A673 (cell line): ENCODE measurements around the gene SLC66A1. TPM values are rescaled to one million over a fixed set of nuclear protein-coding genes. Genes with fewer than 3 reads are reported as not detected.

Source experiments
- BruUV-seq: library from RNA; stranded (reverse); fragments of 400-500 nt; replicated peaks from 2 replicates; lab custom pipeline; 2021; lab: Mats Ljungman, UMichigan
- CTCF ChIA-PET: fragments of 300-600 bp; sonication (Branson Sonifier 250); formaldehyde crosslinking; loops from one replicate; lab custom pipeline; 2022; ENCODE audit warnings: antibody characterized with exemption; lab: Charles Lee
- POLR2A ChIA-PET: fragments of 300-600 bp; sonication (Branson Sonifier 250); formaldehyde crosslinking; loops from one replicate; lab custom pipeline; 2022; ENCODE audit warnings: antibody characterized with exemption; ENCODE audit not compliant: low non-redundant PET; lab: Charles Lee
- DNase-seq: peaks from one replicate; pipeline ENCODE4 v3.0.0-alpha.2; 2015; ENCODE audit warnings: low spot score
- H3K27ac ChIP-seq: fragments of 200-600 bp; sonication (generic); 2 replicates; pipeline ENCODE4 v1.5.1; 2016; ENCODE audit warnings: mixed run types, low read depth, mild to moderate bottlenecking, mixed read lengths, antibody characterized with exemption, low read length; ENCODE audit not compliant: poor library complexity, severe bottlenecking
- H3K27me3 ChIP-seq: fragments of 200-600 bp; sonication (generic); replicated peaks from 2 replicates; pipeline ENCODE4 v1.6.1; 2017; ENCODE audit warnings: mixed run types, low read depth, mild to moderate bottlenecking, mixed read lengths, antibody characterized with exemption, low read length; ENCODE audit not compliant: insufficient read depth, poor library complexity
- H3K36me3 ChIP-seq: fragments of 200-600 bp; sonication (generic); 2 replicates; pipeline ENCODE4 v1.6.1; 2016; ENCODE audit warnings: mixed run types, mild to moderate bottlenecking, mixed read lengths, antibody characterized with exemption, low read length; ENCODE audit not compliant: insufficient read depth, poor library complexity, severe bottlenecking
- H3K4me1 ChIP-seq: fragments of 200-600 bp; sonication (generic); 2 replicates; pipeline ENCODE4 v1.6.1; 2017; ENCODE audit warnings: mixed run types, mild to moderate bottlenecking, mixed read lengths, antibody characterized with exemption, low read length; ENCODE audit not compliant: insufficient read depth, poor library complexity, severe bottlenecking
- H3K4me3 ChIP-seq: fragments of 200-600 bp; sonication (generic); 2 replicates; pipeline ENCODE4 v1.5.1; 2016; ENCODE audit warnings: low read depth, mixed run types, mild to moderate bottlenecking, mixed read lengths, low read length; ENCODE audit not compliant: poor library complexity, severe bottlenecking
- H3K9me3 ChIP-seq: fragments of 200-600 bp; sonication (generic); 2 replicates; pipeline ENCODE4 v1.6.1; 2016; ENCODE audit warnings: mixed run types, low read depth, mild to moderate bottlenecking, mixed read lengths, antibody characterized with exemption, low read length; ENCODE audit not compliant: poor library complexity, severe bottlenecking
- EZH2 ChIP-seq: fragments of 200-600 bp; sonication (generic); IDR thresholded peaks from 2 replicates; pipeline ENCODE4 v1.6.1; 2017; ENCODE audit warnings: borderline replicate concordance, low read depth, mild to moderate bottlenecking, mixed read lengths, antibody characterized with exemption, low read length; ENCODE audit not compliant: poor library complexity, severe bottlenecking
- intact Hi-C: fragments of 100-400 bp; cut with micrococcal nuclease; formaldehyde crosslinking; loops from one replicate; pipeline ENCODE4 v1.10.0; 2022; ENCODE audit not compliant: unreplicated experiment
- total RNA-seq: library from RNA; stranded (reverse); gene quantifications from 2 replicates; pipeline ENCODE4 v1.2.3, GENCODE V29; 2021
- TF ChIP-seq, protein P1 (sequence below): fragments of 300-800, 200-600 bp; sonication (generic); conservative IDR thresholded peaks from 2 replicates; pipeline ENCODE4 v1.5.1; 2017; ENCODE audit warnings: low read depth, mild to moderate bottlenecking, antibody characterized with exemption, low read length, moderate library complexity, mixed read lengths

Gene SLC66A1
- total RNA-seq, 1 experiment from 2014 or later: 18.3 TPM

DNA sequence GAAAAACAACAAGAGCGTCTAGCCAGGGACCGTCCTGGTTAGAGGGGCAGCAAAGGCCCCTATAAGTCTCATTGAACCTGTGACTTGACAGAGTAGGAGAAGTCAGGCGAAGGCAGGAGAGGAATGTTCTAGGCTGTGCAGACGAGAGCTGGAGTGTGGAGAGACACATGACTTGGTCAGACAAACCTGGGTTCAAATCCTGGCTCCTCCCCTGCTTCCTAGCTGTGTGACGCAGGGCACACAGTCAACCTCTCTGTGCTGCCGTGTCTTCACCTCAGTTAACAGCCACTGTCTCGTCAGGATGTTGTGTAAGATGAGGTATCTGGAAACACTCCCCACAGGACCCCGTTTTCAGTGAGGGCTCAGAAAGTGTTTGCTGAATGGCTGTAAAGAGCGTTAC is 15.6 kb downstream of the SLC66A1 start:
- no peak for DNase-seq
- Histone ChIP-seq H3K27me3 (no peaks in the 10 kb centered on the region), H3K9me3 (no peaks in the 10 kb centered on the region), H3K36me3 (peaks cover 7% of the 10 kb centered on the region), H3K27ac (no peak overlapping the region), H3K4me1 (no peaks in the 10 kb centered on the region), H3K4me3 (no peak overlapping the region)
- CTCF ChIA-PET: no interaction called here
- POLR2A ChIA-PET: no interaction called here
- BruUV-seq: no TSS peak
- TF ChIP-seq, protein P1, sequence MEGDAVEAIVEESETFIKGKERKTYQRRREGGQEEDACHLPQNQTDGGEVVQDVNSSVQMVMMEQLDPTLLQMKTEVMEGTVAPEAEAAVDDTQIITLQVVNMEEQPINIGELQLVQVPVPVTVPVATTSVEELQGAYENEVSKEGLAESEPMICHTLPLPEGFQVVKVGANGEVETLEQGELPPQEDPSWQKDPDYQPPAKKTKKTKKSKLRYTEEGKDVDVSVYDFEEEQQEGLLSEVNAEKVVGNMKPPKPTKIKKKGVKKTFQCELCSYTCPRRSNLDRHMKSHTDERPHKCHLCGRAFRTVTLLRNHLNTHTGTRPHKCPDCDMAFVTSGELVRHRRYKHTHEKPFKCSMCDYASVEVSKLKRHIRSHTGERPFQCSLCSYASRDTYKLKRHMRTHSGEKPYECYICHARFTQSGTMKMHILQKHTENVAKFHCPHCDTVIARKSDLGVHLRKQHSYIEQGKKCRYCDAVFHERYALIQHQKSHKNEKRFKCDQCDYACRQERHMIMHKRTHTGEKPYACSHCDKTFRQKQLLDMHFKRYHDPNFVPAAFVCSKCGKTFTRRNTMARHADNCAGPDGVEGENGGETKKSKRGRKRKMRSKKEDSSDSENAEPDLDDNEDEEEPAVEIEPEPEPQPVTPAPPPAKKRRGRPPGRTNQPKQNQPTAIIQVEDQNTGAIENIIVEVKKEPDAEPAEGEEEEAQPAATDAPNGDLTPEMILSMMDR: no peak
- TF ChIP-seq EZH2: no peak
- intact Hi-C loops: no loop called here

DNA sequence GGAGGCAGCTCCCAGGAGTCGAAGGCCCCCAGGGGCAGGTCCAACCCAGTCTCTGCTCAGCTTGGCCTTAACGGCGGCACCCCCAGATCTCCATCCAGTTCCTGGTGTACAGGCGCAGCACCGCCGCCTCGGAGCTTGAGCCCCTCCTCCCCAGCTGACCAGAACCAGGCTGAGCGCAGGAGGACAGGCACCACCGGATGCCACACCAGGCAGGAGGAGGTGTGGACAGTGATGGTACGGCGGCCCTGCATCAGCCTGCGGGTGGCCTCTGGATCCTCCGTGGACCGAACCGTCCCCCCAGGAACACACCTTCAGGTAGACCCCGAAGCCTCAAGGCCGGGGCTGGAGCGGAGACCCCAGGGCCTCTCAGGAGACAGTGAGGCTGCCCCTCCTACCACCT is 16.4 kb downstream of the SLC66A1 start:
- no TSS peak for BruUV-seq
- DNase-seq: no peak
- Histone ChIP-seq H3K27ac (no peak overlapping the region), H3K4me3 (no peak overlapping the region), H3K9me3 (no peaks in the 10 kb centered on the region), H3K4me1 (no peaks in the 10 kb centered on the region), H3K36me3 (peaks cover 7% of the 10 kb centered on the region), H3K27me3 (no peaks in the 10 kb centered on the region)
- POLR2A ChIA-PET: no interaction called here
- CTCF ChIA-PET: no interaction called here
- intact Hi-C loops: no loop called here
- no peak for TF ChIP-seq EZH2
- TF ChIP-seq, protein P1: no peak

DNA sequence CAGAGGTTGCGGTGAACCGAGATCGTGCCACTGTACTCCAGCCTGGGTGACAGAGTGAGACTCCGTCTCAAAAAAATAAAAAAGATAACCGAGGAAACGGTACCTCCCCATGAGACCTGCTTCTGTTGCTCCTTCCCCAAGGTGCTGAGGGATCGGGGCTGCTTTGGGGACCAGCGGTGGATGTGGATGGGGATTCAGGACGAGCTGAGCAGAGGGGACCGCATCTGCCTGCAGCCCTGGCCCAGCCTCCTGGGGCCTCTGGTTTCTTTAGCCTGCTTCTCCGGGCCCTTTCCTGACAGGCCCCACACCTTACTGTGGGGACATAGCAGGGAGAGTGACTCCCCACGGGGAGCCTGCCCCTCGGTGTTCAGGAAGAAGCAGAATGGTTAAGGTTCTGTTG is 17.1 kb downstream of the SLC66A1 start:
- CTCF ChIA-PET: no interaction called here
- intact Hi-C loops: no loop called here
- no peak for DNase-seq
- Histone ChIP-seq H3K4me3 (no peak overlapping the region), H3K27ac (no peak overlapping the region), H3K9me3 (no peaks in the 10 kb centered on the region), H3K36me3 (peaks cover 7% of the 10 kb centered on the region), H3K4me1 (no peaks in the 10 kb centered on the region), H3K27me3 (no peaks in the 10 kb centered on the region)
- no TSS peak for BruUV-seq
- TF ChIP-seq EZH2: no peak
- TF ChIP-seq, protein P1: no peak
- POLR2A ChIA-PET: no interaction called here
